Measurements from ENCODE around the gene SUPT5H. TPM values are rescaled to one million over a fixed set of nuclear protein-coding genes. Genes with fewer than 3 reads are reported as not detected.
A peak's percentile ranks its signal among the peaks of the same experiment; 100 is the strongest.

The SUPT5H gene
- total and polyA plus RNA-seq, 2 of the 13 experiments (the other 11 are each of a cell fraction or from before 2014, with no cell fraction given), result 48.2 to 51.7 TPM

- TF ChIP-seq, protein P1, sequence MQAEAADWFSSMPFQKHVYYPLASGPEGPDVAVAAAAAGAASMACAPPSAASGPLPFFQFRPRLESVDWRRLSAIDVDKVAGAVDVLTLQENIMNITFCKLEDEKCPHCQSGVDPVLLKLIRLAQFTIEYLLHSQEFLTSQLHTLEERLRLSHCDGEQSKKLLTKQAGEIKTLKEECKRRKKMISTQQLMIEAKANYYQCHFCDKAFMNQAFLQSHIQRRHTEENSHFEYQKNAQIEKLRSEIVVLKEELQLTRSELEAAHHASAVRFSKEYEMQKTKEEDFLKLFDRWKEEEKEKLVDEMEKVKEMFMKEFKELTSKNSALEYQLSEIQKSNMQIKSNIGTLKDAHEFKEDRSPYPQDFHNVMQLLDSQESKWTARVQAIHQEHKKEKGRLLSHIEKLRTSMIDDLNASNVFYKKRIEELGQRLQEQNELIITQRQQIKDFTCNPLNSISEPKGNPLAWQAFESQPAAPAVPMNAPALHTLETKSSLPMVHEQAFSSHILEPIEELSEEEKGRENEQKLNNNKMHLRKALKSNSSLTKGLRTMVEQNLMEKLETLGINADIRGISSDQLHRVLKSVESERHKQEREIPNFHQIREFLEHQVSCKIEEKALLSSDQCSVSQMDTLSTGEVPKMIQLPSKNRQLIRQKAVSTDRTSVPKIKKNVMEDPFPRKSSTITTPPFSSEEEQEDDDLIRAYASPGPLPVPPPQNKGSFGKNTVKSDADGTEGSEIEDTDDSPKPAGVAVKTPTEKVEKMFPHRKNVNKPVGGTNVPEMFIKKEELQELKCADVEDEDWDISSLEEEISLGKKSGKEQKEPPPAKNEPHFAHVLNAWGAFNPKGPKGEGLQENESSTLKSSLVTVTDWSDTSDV (CRISPR knock-in tag; IDR thresholded peaks at IDR 0.05), result peak; percentile 76; the same call in 1 of the 2 replicates
- peak; percentile 93; the same call in 1 of the 2 replicates for TF ChIP-seq KDM5B (CRISPR knock-in tag; IDR thresholded peaks at IDR 0.05; ENCODE audit: borderline replicate concordance)
- no peak for TF ChIP-seq U2AF1 (optimal IDR thresholded peaks at IDR 0.05; ENCODE audit: low read depth, low read length)
- TF ChIP-seq, protein P2, sequence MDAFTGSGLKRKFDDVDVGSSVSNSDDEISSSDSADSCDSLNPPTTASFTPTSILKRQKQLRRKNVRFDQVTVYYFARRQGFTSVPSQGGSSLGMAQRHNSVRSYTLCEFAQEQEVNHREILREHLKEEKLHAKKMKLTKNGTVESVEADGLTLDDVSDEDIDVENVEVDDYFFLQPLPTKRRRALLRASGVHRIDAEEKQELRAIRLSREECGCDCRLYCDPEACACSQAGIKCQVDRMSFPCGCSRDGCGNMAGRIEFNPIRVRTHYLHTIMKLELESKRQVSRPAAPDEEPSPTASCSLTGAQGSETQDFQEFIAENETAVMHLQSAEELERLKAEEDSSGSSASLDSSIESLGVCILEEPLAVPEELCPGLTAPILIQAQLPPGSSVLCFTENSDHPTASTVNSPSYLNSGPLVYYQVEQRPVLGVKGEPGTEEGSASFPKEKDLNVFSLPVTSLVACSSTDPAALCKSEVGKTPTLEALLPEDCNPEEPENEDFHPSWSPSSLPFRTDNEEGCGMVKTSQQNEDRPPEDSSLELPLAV (CRISPR knock-in tag; conservative IDR thresholded peaks at IDR 0.05; ENCODE audit: low read depth), result peak; percentile 94
- peak; percentile 99 for TF ChIP-seq IRX3 (CRISPR knock-in tag; IDR thresholded peaks at IDR 0.05; ENCODE audit: borderline replicate concordance, low read depth)
- no peak; the same call in 1 of the 2 replicates for TF ChIP-seq RNF219 (CRISPR knock-in tag; IDR thresholded peaks at IDR 0.05)
- peak; percentile 42; the same call in 1 of the 2 replicates for TF ChIP-seq ZNF205 (CRISPR knock-in tag; IDR thresholded peaks at IDR 0.05)
- TF ChIP-seq DMAP1 (CRISPR knock-in tag; IDR thresholded peaks at IDR 0.05), result 0 out of 2 replicates have a peak, but pooled peaks have one; percentile 24
- 0 out of 2 replicates have a peak, but pooled peaks have one; percentile 58 for TF ChIP-seq JUNB (CRISPR knock-in tag; IDR thresholded peaks at IDR 0.05; ENCODE audit: borderline replicate concordance)
- peak; percentile 82 for TF ChIP-seq BHLHE40 (IDR thresholded peaks at IDR 0.05; ENCODE audit: low read length)
- TF ChIP-seq, protein P3, sequence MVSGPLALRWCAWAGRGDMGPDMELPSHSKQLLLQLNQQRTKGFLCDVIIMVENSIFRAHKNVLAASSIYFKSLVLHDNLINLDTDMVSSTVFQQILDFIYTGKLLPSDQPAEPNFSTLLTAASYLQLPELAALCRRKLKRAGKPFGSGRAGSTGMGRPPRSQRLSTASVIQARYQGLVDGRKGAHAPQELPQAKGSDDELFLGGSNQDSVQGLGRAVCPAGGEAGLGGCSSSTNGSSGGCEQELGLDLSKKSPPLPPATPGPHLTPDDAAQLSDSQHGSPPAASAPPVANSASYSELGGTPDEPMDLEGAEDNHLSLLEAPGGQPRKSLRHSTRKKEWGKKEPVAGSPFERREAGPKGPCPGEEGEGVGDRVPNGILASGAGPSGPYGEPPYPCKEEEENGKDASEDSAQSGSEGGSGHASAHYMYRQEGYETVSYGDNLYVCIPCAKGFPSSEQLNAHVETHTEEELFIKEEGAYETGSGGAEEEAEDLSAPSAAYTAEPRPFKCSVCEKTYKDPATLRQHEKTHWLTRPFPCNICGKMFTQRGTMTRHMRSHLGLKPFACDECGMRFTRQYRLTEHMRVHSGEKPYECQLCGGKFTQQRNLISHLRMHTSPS (CRISPR knock-in tag; IDR thresholded peaks at IDR 0.05; ENCODE audit: low read depth), result peak; percentile 27; the same call in 1 of the 2 replicates
- TF ChIP-seq FOXA3 (CRISPR knock-in tag; IDR thresholded peaks at IDR 0.05), result 0 out of 2 replicates have a peak, but pooled peaks have one; percentile 15
- peak; percentile 25; the same call in 1 of the 2 replicates for TF ChIP-seq FOXO1 (CRISPR knock-in tag; IDR thresholded peaks at IDR 0.05)
- TF ChIP-seq EEA1 (CRISPR knock-in tag; IDR thresholded peaks at IDR 0.05; ENCODE audit: borderline replicate concordance), result peak; percentile 91
- peak; percentile 94 for TF ChIP-seq TOPORS (CRISPR knock-in tag; IDR thresholded peaks at IDR 0.05)
- TF ChIP-seq ZNF430 (CRISPR knock-in tag; IDR thresholded peaks at IDR 0.05), result peak; percentile 80
- 0 out of 2 replicates have a peak, but pooled peaks have one; percentile 69 for TF ChIP-seq ZNF33B (CRISPR knock-in tag; IDR thresholded peaks at IDR 0.05)
- peak; percentile 52 for TF ChIP-seq ESRRA (CRISPR knock-in tag; IDR thresholded peaks at IDR 0.05; ENCODE audit: low read depth)
- TF ChIP-seq HDAC1 (CRISPR knock-in tag; IDR thresholded peaks at IDR 0.05), result peak; percentile 31; the same call in 1 of the 2 replicates
- TF ChIP-seq KLF13 (CRISPR knock-in tag; IDR thresholded peaks at IDR 0.05), result no peak
Measured at GRCh38 chr19:39506944-39507714, 61.7 kb downstream of the SUPT5H start (continued).
